ENCODE results near the gene ZSWIM9.

ZSWIM9 gene

GRCh38 chr19:48175578-48175977, 5.1 kb downstream of the ZSWIM9 start:
- no peak for DNase-seq (ENCODE audit: low spot score)

GRCh38 chr19:48176226-48176625, 5.7 kb downstream of the ZSWIM9 start:
- DNase-seq (ENCODE audit: low spot score) = no peak

DNA sequence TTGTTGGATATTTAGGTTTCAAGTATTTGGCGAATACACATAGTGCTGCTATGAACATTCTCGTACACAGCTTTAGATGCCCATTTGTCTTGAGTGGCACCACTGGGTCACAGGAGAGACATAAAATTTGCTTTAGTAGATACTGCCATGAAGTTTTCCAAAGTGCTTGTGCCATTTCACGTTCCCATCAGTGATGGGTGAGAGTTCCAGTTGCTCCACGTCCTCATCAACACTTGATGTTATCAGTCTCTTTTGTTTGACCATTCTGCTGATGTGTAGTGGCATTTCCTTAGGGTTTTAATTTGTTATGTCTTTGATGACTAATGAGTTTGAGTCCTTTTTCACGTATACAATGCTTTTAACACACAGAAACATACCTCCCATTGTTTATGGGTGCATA, 11.0 kb downstream of the ZSWIM9 start:
- no peak for DNase-seq (ENCODE audit: low spot score)

DNA sequence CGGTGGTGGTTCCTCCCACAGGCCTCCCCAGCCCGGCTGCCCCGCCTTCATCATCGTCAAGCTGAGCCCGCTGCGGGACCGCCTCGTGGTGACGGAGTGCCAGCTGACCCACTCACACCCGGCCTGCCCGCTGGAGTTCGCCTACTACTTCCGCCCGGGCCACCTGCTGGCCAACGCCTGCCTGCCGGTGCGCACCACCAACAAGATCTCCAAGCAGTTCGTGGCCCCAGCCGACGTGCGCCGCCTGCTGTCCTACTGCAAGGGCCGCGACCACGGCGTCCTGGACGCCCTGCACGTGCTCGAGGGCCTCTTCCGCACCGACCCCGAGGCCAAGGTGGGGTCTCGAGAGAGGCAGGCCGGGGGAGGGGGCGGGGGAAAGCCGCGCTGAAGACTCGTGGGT, 12.0 kb downstream of the ZSWIM9 start:
- DNase-seq (ENCODE audit: low spot score) = no peak

- no peak for DNase-seq (ENCODE audit: low spot score)
Measured at GRCh38 chr19:48183356-48183755, 12.9 kb downstream of the ZSWIM9 start.

DNA sequence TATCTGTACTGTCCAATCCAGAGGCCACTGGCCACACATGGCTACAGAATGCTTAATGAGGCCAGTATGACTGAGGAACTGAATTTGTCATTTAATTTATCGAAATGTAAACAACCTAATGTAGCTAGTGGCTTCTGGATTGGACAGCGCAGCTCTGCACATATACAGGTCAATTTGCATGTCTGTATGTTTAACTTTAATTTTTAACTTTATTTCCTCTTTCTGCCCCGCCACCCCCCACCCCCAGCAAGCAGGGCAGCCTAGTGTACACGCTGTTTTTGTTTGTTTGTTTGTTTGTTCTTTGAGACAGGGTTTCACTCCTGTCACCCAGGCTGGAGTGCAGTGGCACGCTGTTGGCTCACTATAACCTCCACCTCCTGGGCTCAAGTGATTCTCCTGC, 15.5 kb downstream of the ZSWIM9 start:
- no peak for DNase-seq (ENCODE audit: low spot score)

GRCh38 chr19:48186541-48186991, 16.1 kb downstream of the ZSWIM9 start:
- no peak for DNase-seq (ENCODE audit: low spot score)

GRCh38 chr19:48190288-48190884, 19.9 kb downstream of the ZSWIM9 start:
- peak; percentile 92 for DNase-seq (ENCODE audit: low spot score)

- DNase-seq (ENCODE audit: low spot score) = no peak
Measured at GRCh38 chr19:48190885-48191284, 20.4 kb downstream of the ZSWIM9 start.

- no peak for DNase-seq (ENCODE audit: low spot score)
Measured at GRCh38 chr19:48192750-48193149, 22.3 kb downstream of the ZSWIM9 start.

- DNase-seq (ENCODE audit: low spot score) = peak; percentile 55
Measured at GRCh38 chr19:48194041-48194843, 23.8 kb downstream of the ZSWIM9 start.

DNA sequence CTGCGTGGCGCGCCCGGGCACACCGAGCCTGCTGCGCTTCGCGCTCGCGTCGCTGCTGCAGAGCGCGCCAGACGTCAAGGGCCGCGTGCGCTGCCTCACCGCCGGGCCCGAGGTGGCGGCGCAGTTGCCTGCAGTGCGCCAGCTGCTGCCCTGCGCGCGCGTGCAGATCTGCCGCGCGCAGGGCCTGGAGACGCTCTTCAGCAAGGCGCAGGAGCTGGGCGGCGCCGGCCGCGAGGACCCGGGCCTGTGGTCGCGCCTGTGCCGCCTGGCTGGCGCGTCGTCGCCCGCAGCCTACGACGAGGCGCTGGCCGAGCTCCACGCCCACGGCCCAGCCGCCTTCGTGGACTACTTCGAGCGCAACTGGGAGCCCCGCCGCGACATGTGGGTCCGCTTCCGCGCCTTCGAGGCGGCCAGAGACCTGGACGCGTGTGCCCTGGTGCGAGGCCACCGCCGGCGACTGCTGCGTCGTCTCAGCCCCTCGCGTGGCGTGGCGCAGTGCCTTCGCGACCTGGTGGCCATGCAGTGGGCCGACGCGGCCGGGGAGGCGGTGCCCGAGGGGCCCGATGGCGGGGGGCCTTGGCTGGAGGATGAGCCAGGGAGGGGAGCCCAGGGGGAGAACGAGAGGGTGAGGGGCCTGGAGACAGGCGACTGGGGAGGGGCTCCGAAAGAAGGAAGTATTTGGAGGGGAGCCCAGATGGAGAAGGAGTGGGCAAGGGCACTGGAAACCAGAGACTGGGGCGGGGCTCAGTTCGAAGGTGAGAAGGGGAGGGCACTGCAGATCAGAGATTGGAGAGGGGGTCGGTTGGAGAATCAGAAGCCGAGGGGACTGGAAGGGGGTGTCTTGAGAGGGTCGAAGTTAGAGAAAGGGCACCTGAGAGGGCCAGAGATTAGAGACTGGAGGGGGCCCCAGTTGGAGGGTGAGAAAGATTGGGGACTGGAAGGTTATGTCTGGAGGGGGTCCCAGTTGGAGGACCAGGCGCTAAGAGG, 24.7 kb downstream of the ZSWIM9 start:
- DNase-seq (ENCODE audit: low spot score) = no peak

DNA sequence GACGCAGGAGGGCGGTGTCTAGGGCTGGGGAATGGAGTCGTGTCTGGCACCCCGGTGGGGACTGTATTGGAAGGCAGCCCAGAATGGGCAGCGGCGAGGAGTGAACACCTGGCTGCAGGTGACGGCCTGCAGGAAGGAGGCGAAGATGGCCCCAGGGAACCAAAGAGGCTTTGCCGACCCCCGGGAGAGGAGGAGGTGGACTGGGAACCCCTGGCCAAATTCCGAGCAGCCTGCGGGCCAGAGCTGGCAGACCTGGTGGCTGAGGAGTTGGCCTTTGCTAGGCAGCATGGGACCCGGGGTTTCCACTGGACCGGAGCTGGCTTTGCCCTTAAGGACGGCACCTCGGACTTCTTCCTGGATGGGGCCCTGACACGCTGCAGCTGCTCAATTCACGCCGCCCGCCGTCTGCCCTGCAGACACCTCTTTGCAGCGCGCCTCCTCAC, 25.9 kb downstream of the ZSWIM9 start:
- DNase-seq (ENCODE audit: low spot score) = no peak

GRCh38 chr19:48196933-48197665, 26.6 kb downstream of the ZSWIM9 start:
- no peak for DNase-seq (ENCODE audit: low spot score)

GRCh38 chr19:48203222-48203793, 32.8 kb downstream of the ZSWIM9 start:
- DNase-seq (ENCODE audit: low spot score) = no peak

DNA sequence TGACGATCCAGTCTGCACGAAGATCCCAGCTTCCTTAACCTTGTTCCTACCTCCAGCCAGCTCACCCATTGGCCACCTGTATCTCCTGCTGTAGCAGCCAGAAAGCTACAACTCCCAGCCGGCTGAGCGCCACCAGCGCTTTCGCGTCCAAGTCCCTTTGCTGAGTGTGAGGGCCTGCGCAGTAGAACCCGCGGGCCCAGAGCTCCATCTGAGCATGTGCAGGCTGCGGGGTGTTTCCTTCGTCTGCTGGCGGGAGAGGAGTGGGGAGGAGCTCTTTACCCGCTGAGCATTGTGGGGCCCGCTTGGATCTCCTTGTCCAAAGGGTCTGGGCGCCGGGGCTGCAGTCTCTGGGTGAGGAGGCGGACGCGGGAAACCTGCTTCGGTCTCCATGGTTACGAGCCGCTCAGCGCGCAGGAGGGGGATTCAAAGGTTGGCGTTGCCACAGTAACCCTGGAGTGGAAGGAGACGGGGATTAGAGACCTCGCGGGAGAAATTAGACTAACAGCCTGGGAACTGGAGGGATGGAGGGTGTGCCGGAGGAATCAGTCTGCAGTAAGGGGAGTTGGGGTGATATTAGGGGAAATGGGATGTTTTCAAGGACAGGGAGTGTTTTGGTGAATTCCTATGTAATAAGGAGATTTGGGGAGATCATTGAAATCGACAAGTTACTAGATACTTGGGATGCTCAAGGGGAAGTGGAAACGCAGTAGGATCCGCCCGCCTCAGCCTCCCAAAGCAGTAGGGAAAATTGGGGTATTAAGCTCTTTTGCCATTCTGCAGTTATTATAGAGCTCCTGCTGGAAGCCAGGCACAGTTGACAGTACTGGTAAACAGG, 33.5 kb downstream of the ZSWIM9 start:
- DNase-seq (ENCODE audit: low spot score) = peak; percentile 94

DNA sequence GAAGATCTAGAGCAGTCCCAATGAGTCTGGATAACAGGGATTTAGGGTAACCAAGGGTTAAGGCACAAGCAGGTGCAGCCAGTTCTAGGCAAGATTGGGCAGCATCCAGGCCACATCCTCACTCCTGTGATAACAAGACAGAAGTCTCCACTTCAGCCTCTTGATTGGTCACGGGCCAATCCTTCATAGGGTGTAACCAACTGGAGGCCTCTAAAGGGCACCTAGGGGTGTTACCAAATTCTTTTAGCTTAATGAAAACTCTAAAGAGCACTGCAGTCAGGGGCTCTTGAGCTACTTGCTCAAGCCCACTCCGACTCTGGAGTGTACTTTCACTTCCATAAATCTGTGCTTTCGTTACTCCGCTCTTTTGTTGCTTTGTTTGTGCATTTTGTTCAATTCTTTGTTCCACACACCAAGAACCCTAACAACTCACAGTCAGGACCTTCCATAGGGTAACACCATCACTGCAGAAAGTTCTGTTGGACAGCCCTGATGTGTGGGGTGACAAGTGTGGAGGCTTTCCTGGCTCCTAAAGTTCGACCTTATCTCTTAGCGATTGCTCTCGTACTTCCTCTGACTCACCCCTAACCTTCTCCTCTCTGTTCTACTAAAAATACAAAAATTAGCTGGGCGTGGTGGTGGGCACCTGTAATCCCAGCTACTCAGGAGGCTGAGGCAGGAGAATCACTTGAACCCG, 36.1 kb downstream of the ZSWIM9 start:
- no peak for DNase-seq (ENCODE audit: low spot score)

DNA sequence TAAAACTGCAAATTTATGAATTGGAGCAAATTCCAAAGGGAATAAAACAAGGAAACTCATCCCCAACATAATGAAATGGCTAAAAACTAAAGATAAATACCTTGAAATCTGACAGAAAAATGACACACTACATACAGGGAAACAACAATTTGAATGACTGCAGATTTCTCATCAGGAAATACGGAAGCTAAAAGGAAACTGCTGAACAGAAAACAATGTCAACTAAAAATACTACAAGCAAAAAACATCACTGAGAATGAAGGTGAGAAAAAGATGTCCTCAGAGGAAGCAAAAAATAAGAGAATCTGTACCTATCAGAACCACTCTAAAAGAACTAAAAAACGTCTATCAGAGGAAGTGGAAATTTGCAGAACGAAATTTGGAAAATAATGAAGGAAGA, 39.5 kb downstream of the ZSWIM9 start:
- no peak for DNase-seq (ENCODE audit: low spot score)

GRCh38 chr19:48213959-48214358, 43.5 kb downstream of the ZSWIM9 start:
- DNase-seq (ENCODE audit: low spot score) = no peak

DNA sequence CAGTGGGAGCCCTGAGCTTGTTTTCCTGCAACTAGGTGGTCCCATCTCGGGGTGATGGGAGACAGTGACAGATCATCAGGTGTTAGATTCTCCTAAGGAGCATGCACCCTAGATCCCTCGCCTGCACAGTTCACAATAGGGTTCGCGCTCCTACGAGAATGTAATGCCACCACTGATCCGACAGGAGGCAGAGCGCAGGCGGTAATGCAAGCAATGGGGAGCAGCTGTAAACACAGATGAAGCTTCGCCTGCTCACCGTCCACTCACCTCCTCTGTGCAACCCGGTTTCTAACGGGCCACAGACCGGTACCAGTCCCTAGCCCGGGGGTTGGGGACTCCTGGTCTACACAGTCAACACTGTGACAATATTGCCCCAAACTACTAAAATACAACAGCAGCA, 46.5 kb downstream of the ZSWIM9 start:
- no peak for DNase-seq (ENCODE audit: low spot score)

All from iPS-NIHi11 (cell line).